Measurements from ENCODE around the gene DCXR. TPM values are rescaled to one million over a fixed set of nuclear protein-coding genes. Genes with fewer than 3 reads are reported as not detected.

The DCXR gene
- total RNA-seq, 8 experiments from 2014 or later, result 55.7 to 94.5 (median 80.7) TPM

Other genes with a start within 250 kb of the DCXR start
- gene GCGR, start 233.5 kb downstream of the DCXR start, total RNA-seq, result under 1 TPM in 4 of 8 experiments, not detected in 4; 0.14 to 0.66 (median 0.32) TPM
- 100 to 1,000 TPM in 4 of 8 experiments, 10 to 100 TPM in 4; 18.1 to 139 (median 101) TPM for gene MCRIP1, start 204.4 kb downstream of the DCXR start, total RNA-seq
- 1 to 10 TPM in 4 of 8 experiments, under 1 TPM in 3, not detected in 1; 0.73 to 1.3 (median 1.1) TPM for gene PPP1R27, start 202.6 kb downstream of the DCXR start, total RNA-seq
- gene P4HB, start 177.2 kb downstream of the DCXR start, total RNA-seq, result 100 to 1,000 TPM; 116 to 461 (median 257) TPM
- 100 to 1,000 TPM in 5 of 8 experiments, 10 to 100 TPM in 3; 44.7 to 276 (median 151) TPM for gene ARHGDIA, start 166.4 kb downstream of the DCXR start, total RNA-seq
- gene ALYREF, start 146.1 kb downstream of the DCXR start, total RNA-seq, result 100 to 1,000 TPM in 3 of 8 experiments, 10 to 100 TPM in 5; 52.7 to 176 (median 78.1) TPM
- 100 to 1,000 TPM in 6 of 8 experiments, 10 to 100 TPM in 2; 80.4 to 181 (median 120) TPM for gene ANAPC11, start 146.0 kb downstream of the DCXR start, total RNA-seq
- gene NPB, start 135.5 kb downstream of the DCXR start, total RNA-seq, result under 1 TPM in 7 of 8 experiments, not detected in 1; 0.15 to 0.92 (median 0.43) TPM
- 10 to 100 TPM; 11.3 to 40.6 (median 16.0) TPM for gene PCYT2, start 126.3 kb downstream of the DCXR start, total RNA-seq
- 10 to 100 TPM in 7 of 8 experiments, 1 to 10 TPM in 1; 7.2 to 37.9 (median 14.5) TPM for gene SIRT7, start 119.5 kb downstream of the DCXR start, total RNA-seq
- gene MAFG, start 110.0 kb downstream of the DCXR start, total RNA-seq, result 10 to 100 TPM in 5 of 8 experiments, 1 to 10 TPM in 3; 6.6 to 23.9 (median 15.4) TPM
- gene PYCR1, start 100.4 kb downstream of the DCXR start, total RNA-seq, result 10 to 100 TPM; 31.5 to 97.7 (median 54.0) TPM
- 1 to 10 TPM in 2 of 8 experiments, under 1 TPM in 6; 0.10 to 1.4 (median 0.47) TPM for gene MYADML2, start 90.5 kb downstream of the DCXR start, total RNA-seq
- 1 to 10 TPM in 2 of 8 experiments, under 1 TPM in 4, not detected in 2; 0.08 to 1.3 (median 0.40) TPM for gene NOTUM, start 76.5 kb downstream of the DCXR start, total RNA-seq
- gene ASPSCR1, start 60.1 kb downstream of the DCXR start, total RNA-seq, result 10 to 100 TPM; 17.3 to 35.1 (median 26.7) TPM
- gene CENPX, start 14.8 kb downstream of the DCXR start, total RNA-seq, result 100 to 1,000 TPM in 1 of 8 experiments, 10 to 100 TPM in 7; 40.6 to 116 (median 53.3) TPM
- 10 to 100 TPM in 5 of 8 experiments, 1 to 10 TPM in 3; 2.8 to 18.1 (median 10.7) TPM for gene LRRC45, start 14.4 kb downstream of the DCXR start, total RNA-seq
- 10 to 100 TPM in 6 of 8 experiments, 1 to 10 TPM in 2; 1.8 to 92.9 (median 52.3) TPM for gene RAC3, start 6.0 kb downstream of the DCXR start, total RNA-seq
- 10 to 100 TPM; 19.3 to 38.6 (median 28.5) TPM for gene RFNG, start 14.1 kb upstream of the DCXR start, total RNA-seq
- gene GPS1, start 14.2 kb upstream of the DCXR start, total RNA-seq, result 10 to 100 TPM; 54.6 to 97.9 (median 78.2) TPM
- 10 to 100 TPM; 32.3 to 91.1 (median 47.2) TPM for gene DUS1L, start 28.1 kb upstream of the DCXR start, total RNA-seq
- 100 to 1,000 TPM in 4 of 8 experiments, 10 to 100 TPM in 4; 32.4 to 333 (median 89.0) TPM for gene FASN, start 60.5 kb upstream of the DCXR start, total RNA-seq
- gene CCDC57, start 175.1 kb upstream of the DCXR start, total RNA-seq, result 10 to 100 TPM; 13.6 to 68.8 (median 26.1) TPM
- gene SLC16A3, start 191.3 kb upstream of the DCXR start, total RNA-seq, result 100 to 1,000 TPM in 2 of 8 experiments, 10 to 100 TPM in 5, 1 to 10 TPM in 1; 7.6 to 117 (median 16.2) TPM
- 100 to 1,000 TPM in 2 of 8 experiments, 10 to 100 TPM in 6; 24.1 to 109 (median 43.9) TPM for gene CSNK1D, start 236.0 kb upstream of the DCXR start, total RNA-seq